Neural cell (in vitro differentiated cells): ENCODE results near the gene ARIH1.

ENCODE experiments used
- EP300 ChIP-seq: fragments of 450-650 bp; conservative IDR thresholded peaks from 2 replicates; pipeline ENCODE4 v1.6.1; 2014; ENCODE audit warnings: antibody characterized with exemption, mild to moderate bottlenecking, moderate library complexity; ENCODE audit not compliant: poor library complexity, severe bottlenecking
- EZH2 ChIP-seq: fragments of 200-600, 300-800 bp; shearing (Covaris generic), sonication (generic); IDR thresholded peaks from 2 replicates; pipeline ENCODE4 v1.6.1; 2014; ENCODE audit warnings: antibody characterized with exemption, low read length, borderline replicate concordance, mild to moderate bottlenecking; ENCODE audit not compliant: insufficient read depth, poor library complexity, severe bottlenecking
- MXI1 ChIP-seq: fragments of 450-650 bp; conservative IDR thresholded peaks from 2 replicates; pipeline ENCODE4 v1.6.1; 2014; ENCODE audit warnings: antibody characterized with exemption, mild to moderate bottlenecking; ENCODE audit not compliant: poor library complexity, severe bottlenecking
- POLR2AphosphoS5 ChIP-seq: IDR thresholded peaks from 2 replicates; pipeline ENCODE4 v1.6.1; 2012
- RAD21 ChIP-seq: fragments of 450-650 bp; conservative IDR thresholded peaks from 2 replicates; pipeline ENCODE4 v1.6.1; 2014; ENCODE audit warnings: antibody characterized with exemption, mild to moderate bottlenecking, moderate library complexity
- SMC3 ChIP-seq: fragments of 450-650 bp; conservative IDR thresholded peaks from 2 replicates; pipeline ENCODE4 v1.6.1; 2014; ENCODE audit warnings: antibody characterized with exemption, mild to moderate bottlenecking, moderate library complexity; ENCODE audit not compliant: poor library complexity
- TAF1 ChIP-seq: IDR thresholded peaks from 2 replicates; pipeline ENCODE4 v1.6.1; 2012; ENCODE audit warnings: low read depth
- TF ChIP-seq, protein P1 (sequence below): fragments of 450-650 bp; IDR thresholded peaks from 2 replicates; pipeline ENCODE4 v1.5.1; 2014; ENCODE audit warnings: antibody characterized with exemption, mild to moderate bottlenecking, moderate library complexity; ENCODE audit not compliant: poor library complexity, severe bottlenecking
- TF ChIP-seq, protein P2 (sequence below): IDR thresholded peaks from 2 replicates; pipeline ENCODE4 v1.6.1; 2012; ENCODE audit warnings: borderline replicate concordance

DNA sequence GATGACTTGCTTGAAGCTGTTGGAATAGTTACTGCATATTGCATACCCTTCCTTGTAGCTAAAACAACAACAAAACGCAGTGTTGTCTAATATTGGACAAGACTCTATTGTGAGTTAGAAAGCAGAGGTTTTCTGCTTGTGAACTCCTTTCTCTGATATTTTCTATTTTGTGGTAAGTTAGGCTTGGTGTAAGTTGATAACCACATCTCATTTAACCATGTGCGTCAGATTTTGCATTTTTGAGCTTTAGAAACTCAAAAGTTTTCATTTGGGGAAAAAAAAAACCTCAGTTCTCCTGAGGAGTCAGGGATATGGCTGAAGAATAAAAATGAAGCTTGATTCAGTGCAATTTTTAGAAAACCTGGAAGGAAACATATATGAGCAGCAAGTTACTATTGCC lies 1.5 kb downstream of the ARIH1 start:
- no peak for TF ChIP-seq RAD21
- TF ChIP-seq, protein P1, sequence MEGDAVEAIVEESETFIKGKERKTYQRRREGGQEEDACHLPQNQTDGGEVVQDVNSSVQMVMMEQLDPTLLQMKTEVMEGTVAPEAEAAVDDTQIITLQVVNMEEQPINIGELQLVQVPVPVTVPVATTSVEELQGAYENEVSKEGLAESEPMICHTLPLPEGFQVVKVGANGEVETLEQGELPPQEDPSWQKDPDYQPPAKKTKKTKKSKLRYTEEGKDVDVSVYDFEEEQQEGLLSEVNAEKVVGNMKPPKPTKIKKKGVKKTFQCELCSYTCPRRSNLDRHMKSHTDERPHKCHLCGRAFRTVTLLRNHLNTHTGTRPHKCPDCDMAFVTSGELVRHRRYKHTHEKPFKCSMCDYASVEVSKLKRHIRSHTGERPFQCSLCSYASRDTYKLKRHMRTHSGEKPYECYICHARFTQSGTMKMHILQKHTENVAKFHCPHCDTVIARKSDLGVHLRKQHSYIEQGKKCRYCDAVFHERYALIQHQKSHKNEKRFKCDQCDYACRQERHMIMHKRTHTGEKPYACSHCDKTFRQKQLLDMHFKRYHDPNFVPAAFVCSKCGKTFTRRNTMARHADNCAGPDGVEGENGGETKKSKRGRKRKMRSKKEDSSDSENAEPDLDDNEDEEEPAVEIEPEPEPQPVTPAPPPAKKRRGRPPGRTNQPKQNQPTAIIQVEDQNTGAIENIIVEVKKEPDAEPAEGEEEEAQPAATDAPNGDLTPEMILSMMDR: no peak
- TF ChIP-seq SMC3: no peak
- TF ChIP-seq TAF1: no peak
- TF ChIP-seq EZH2: no peak
- TF ChIP-seq MXI1: no peak
- no peak for TF ChIP-seq POLR2AphosphoS5
- no peak for TF ChIP-seq EP300
- TF ChIP-seq, protein P2, sequence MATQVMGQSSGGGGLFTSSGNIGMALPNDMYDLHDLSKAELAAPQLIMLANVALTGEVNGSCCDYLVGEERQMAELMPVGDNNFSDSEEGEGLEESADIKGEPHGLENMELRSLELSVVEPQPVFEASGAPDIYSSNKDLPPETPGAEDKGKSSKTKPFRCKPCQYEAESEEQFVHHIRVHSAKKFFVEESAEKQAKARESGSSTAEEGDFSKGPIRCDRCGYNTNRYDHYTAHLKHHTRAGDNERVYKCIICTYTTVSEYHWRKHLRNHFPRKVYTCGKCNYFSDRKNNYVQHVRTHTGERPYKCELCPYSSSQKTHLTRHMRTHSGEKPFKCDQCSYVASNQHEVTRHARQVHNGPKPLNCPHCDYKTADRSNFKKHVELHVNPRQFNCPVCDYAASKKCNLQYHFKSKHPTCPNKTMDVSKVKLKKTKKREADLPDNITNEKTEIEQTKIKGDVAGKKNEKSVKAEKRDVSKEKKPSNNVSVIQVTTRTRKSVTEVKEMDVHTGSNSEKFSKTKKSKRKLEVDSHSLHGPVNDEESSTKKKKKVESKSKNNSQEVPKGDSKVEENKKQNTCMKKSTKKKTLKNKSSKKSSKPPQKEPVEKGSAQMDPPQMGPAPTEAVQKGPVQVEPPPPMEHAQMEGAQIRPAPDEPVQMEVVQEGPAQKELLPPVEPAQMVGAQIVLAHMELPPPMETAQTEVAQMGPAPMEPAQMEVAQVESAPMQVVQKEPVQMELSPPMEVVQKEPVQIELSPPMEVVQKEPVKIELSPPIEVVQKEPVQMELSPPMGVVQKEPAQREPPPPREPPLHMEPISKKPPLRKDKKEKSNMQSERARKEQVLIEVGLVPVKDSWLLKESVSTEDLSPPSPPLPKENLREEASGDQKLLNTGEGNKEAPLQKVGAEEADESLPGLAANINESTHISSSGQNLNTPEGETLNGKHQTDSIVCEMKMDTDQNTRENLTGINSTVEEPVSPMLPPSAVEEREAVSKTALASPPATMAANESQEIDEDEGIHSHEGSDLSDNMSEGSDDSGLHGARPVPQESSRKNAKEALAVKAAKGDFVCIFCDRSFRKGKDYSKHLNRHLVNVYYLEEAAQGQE: no peak
